Calu3 (cell line): ENCODE results near the gene KCNIP4. TPM values are rescaled to one million over a fixed set of nuclear protein-coding genes. Genes with fewer than 3 reads are reported as not detected.
"Not testable (repeated sequence)": the region's sequence is repeated elsewhere in the genome, so short reads cannot be mapped to it uniquely, and the experiment has no call there.

Experiments
- BruUV-seq: library from RNA; stranded (reverse); fragments of 400-500 nt; replicated peaks from 2 replicates; lab custom pipeline; 2021; lab: Mats Ljungman, UMichigan
- CTCF ChIA-PET: fragments of 300-600 bp; sonication (Branson Sonifier 250); formaldehyde crosslinking; loops from one replicate; lab custom pipeline; 2022; ENCODE audit warnings: antibody characterized with exemption; lab: Charles Lee
- DNase-seq: peaks from one replicate; pipeline ENCODE4 v3.0.0; 2022
- H3K27ac Mint-ChIP-seq: one replicate; pipeline ENCODE4 v1.8.0; 2022; ENCODE audit warnings: mixed read lengths; ENCODE audit not compliant: unreplicated experiment
- H3K27me3 Mint-ChIP-seq: one replicate; pipeline ENCODE4 v1.8.0; 2022; ENCODE audit warnings: mixed read lengths; ENCODE audit not compliant: unreplicated experiment
- H3K36me3 Mint-ChIP-seq: one replicate; pipeline ENCODE4 v1.8.0; 2022; ENCODE audit warnings: mild to moderate bottlenecking, moderate library complexity, mixed read lengths; ENCODE audit not compliant: insufficient read depth, unreplicated experiment
- H3K4me1 Mint-ChIP-seq: one replicate; pipeline ENCODE4 v1.8.0; 2022; ENCODE audit warnings: mild to moderate bottlenecking, low read depth, mixed read lengths; ENCODE audit not compliant: unreplicated experiment
- H3K4me3 Mint-ChIP-seq: one replicate; pipeline ENCODE4 v1.8.0; 2022; ENCODE audit warnings: mild to moderate bottlenecking, low read depth, moderate library complexity, mixed read lengths; ENCODE audit not compliant: unreplicated experiment
- H3K9me3 Mint-ChIP-seq: one replicate; pipeline ENCODE4 v1.8.0; 2022; ENCODE audit warnings: low read depth, mixed read lengths; ENCODE audit not compliant: unreplicated experiment
- intact Hi-C: fragments of 100-400 bp; cut with micrococcal nuclease; formaldehyde crosslinking; loops from one replicate; pipeline ENCODE4 v1.10.0; 2022; ENCODE audit not compliant: unreplicated experiment
- total RNA-seq: library from RNA; stranded (reverse); gene quantifications from 2 replicates; pipeline ENCODE4 v1.2.3, GENCODE V29; 2022
- TF ChIP-seq, protein P1 (sequence below): fragments of 200-600 bp; IDR thresholded peaks from one replicate; pipeline ENCODE4 v1.8.0; 2022; ENCODE audit warnings: antibody characterized with exemption; ENCODE audit not compliant: unreplicated experiment

Gene KCNIP4
- total RNA-seq, 1 experiment from 2014 or later: not detected

DNA sequence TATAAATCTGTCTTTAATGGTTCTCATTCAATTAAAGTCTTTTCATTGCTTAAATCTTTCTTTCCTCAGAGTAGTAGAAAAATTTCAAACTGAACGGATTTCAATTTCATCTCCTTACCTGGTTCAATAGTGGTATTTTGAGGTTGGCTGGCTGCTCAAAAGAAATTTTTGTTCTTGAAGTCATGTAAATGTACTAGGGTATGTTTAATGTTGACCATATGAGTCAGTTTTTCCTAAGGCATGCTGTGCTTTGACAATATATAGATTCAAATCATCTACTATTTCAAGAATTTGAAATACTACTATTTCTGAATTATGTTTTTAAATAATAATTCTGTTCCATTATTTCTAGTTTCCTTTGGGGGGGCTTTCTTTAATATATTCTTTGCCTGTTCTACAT lies 1142.9 kb downstream of the KCNIP4 start:
- intact Hi-C loops: no loop called here
- TF ChIP-seq, protein P1, sequence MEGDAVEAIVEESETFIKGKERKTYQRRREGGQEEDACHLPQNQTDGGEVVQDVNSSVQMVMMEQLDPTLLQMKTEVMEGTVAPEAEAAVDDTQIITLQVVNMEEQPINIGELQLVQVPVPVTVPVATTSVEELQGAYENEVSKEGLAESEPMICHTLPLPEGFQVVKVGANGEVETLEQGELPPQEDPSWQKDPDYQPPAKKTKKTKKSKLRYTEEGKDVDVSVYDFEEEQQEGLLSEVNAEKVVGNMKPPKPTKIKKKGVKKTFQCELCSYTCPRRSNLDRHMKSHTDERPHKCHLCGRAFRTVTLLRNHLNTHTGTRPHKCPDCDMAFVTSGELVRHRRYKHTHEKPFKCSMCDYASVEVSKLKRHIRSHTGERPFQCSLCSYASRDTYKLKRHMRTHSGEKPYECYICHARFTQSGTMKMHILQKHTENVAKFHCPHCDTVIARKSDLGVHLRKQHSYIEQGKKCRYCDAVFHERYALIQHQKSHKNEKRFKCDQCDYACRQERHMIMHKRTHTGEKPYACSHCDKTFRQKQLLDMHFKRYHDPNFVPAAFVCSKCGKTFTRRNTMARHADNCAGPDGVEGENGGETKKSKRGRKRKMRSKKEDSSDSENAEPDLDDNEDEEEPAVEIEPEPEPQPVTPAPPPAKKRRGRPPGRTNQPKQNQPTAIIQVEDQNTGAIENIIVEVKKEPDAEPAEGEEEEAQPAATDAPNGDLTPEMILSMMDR: no peak
- no peaks in the 10 kb centered on the region for H3K27me3 Mint-ChIP-seq
- no peaks in the 10 kb centered on the region for H3K36me3 Mint-ChIP-seq
- no peak for DNase-seq
- H3K4me1 Mint-ChIP-seq: no peaks in the 10 kb centered on the region
- BruUV-seq: no TSS peak
- CTCF ChIA-PET: no interaction called here
- H3K27ac Mint-ChIP-seq: no peak overlapping the region
- H3K4me3 Mint-ChIP-seq: no peak overlapping the region
- H3K9me3 Mint-ChIP-seq: no peaks in the 10 kb centered on the region

DNA sequence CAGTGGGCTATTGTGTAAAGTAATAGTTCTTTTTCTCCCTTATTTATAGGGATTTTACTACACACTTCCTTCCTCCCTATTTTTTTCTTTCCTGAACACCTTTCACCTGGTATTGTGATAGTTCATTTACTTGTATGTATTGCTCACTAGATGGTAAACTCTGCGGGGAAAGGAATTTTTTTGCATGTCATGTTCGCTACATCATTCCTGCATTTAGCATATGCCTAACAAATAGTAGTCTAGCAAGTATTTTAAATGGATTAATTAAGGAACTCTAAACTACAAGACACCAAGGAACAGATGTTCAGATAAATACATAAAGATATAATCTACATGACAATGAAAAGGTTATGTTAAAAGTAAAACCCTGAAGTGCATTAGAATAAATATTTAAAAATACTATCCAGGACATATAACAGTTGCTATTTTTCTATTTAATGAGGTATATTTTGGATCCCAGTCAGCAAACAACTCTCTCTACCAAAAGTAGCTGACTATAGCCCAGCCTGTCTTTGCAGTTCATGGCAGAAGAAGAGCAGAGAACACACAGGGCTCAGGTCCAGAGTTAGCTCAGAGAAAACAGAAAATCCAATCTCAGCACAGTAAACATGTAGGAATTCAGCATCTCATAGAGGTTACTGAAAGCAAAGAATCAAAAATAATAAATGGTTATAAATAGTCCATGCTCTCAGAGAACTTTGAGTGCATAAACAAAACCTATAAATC lies 1160.5 kb downstream of the KCNIP4 start:
- no peak overlapping the region for H3K27ac Mint-ChIP-seq
- CTCF ChIA-PET: no interaction called here

DNA sequence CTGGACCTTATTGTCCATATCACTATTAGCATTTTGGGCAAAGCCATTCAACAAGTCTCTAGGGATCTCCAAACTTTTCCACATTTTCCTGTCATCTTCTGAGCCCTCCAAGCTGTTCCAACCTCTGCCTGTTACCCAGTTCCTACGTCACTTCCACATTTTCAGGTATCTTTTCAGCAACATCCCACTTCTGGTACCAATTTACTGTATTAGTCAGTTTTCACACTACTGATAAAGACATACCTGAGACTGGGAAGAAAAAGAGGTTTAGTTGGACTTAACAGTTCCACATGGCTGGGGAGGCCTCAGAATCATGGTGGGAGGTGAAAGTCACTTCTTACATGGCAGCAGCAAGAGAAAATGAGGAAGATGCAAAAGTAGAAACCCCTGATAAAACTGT lies 1165.4 kb downstream of the KCNIP4 start:
- H3K4me1 Mint-ChIP-seq, intact Hi-C loops, CTCF ChIA-PET, H3K27me3 Mint-ChIP-seq, H3K36me3 Mint-ChIP-seq, H3K4me3 Mint-ChIP-seq, DNase-seq, H3K27ac Mint-ChIP-seq, BruUV-seq: not testable (repeated sequence)
- peaks cover 12% of the 10 kb centered on the region for H3K9me3 Mint-ChIP-seq

More for the DNA sequence above, 1160.5 kb downstream of the KCNIP4 start:
- no peak for DNase-seq
- H3K4me1 Mint-ChIP-seq: no peaks in the 10 kb centered on the region
- TF ChIP-seq, protein P1: no peak
- peaks cover 2% of the 10 kb centered on the region for H3K9me3 Mint-ChIP-seq
- H3K27me3 Mint-ChIP-seq: no peaks in the 10 kb centered on the region
- H3K36me3 Mint-ChIP-seq: peaks cover 2% of the 10 kb centered on the region
- no TSS peak for BruUV-seq
- intact Hi-C loops: no loop called here
- no peak overlapping the region for H3K4me3 Mint-ChIP-seq

DNA sequence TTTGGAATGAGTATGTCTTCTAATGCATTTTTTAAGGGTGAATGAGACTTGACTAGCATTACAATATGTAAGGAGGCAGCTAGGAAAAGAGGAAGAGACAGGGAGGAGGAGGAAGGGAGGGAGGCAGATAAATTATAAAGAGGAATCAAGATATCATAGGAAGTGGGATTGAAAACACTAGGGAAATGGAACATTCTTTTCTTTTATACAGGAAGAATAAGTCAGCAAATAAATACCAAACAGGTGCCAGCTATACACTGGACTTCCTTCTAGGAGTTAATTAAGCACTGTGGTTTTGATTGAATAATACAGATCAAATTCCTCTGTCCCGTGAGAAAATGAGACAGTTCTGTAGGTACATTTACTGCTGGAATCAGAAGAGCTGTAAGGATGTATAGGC lies 1169.7 kb downstream of the KCNIP4 start:
- CTCF ChIA-PET: no interaction called here
- H3K27me3 Mint-ChIP-seq: no peaks in the 10 kb centered on the region
- H3K27ac Mint-ChIP-seq: no peak overlapping the region
- peaks cover 12% of the 10 kb centered on the region for H3K9me3 Mint-ChIP-seq
- TF ChIP-seq, protein P1: no peak
- no peaks in the 10 kb centered on the region for H3K4me1 Mint-ChIP-seq
- no peak overlapping the region for H3K4me3 Mint-ChIP-seq
- BruUV-seq: no TSS peak
- peaks cover 7% of the 10 kb centered on the region for H3K36me3 Mint-ChIP-seq
- no peak for DNase-seq
- intact Hi-C loops: no loop called here
